DMS114 treated with DMSO at 0.1 percent for 48 hours (cell line): ENCODE data around the gene CR2.
A peak's percentile ranks its signal among the peaks of the same experiment; 100 is the strongest.
"Not testable (repeated sequence)": the region's sequence is repeated elsewhere in the genome, so short reads cannot be mapped to it uniquely, and the experiment has no call there.

Experiments used
- DNase-seq: peaks from one replicate; lab custom pipeline; 2025; ENCODE audit not compliant: unreplicated experiment; lab: John Stamatoyannopoulos, UW

Gene CR2

GRCh38 chr1:207444514-207445217, 9.5 kb upstream of the CR2 start:
- no peak for DNase-seq

DNA sequence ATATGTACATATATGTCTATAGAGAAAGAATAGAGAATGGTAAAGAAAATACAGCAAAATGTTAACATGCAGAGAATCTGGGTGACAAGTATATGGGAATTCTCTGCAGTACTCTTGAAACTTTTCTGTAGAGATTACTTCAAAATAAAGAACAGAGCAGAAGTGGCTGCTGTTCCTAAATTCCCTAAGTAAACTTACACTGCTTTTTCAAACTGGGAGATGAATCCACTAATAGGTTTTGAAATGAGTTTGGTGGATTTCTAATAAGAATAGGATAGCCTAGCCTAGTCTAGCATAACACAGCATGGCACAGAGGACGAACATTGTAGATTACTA, 450 bp upstream of the CR2 start:
- DNase-seq, result no peak

DNA sequence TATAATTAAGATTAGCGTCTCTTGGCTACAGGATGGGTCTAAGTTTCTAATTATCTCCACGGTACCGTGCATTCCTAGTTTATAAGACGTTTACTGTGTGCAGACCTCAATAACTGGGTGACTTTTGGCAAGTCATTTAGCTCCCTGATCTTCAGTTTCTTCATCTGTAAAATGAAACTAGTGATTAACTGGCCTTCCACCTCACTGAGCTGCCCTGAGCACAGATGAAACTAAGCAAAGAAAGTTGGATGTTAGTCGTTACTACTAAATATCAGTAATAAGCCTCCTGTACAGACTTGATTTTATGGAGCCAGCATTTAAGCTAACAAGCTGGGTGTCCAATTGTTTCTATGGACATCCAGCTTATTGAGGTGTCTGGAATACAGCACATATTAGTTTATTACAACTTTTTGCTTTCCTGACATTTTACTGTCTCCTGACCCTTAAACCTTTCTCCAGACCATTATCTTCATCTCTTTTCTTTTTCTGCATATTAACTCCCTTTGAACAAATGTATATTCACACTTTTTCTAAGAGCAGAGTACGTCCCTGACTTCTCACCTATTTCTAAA, 1.1 kb downstream of the CR2 start:
- no peak for DNase-seq

GRCh38 chr1:207458414-207458813, 4.3 kb downstream of the CR2 start:
- DNase-seq, result no peak

DNA sequence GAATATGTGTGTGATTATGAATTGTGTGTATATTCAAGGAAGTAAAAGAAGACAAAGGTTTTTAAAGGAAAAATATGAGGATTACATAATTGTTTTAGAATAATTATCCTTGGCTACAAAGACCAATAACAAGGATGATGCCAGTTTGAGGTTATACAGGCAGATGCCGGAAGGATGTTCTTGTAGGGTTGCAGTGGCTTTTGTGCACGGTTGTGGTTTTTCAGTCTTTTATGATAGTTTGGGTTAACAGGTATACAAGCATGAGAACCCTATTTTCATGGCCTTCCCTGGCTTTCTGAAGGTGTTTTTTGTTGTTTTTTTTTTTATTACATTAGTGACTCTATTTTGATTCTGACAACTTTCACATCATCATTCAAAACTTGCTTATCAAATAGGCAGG, 4.9 kb downstream of the CR2 start:
- no peak for DNase-seq

GRCh38 chr1:207461649-207462048, 7.5 kb downstream of the CR2 start:
- DNase-seq, result no peak

DNA sequence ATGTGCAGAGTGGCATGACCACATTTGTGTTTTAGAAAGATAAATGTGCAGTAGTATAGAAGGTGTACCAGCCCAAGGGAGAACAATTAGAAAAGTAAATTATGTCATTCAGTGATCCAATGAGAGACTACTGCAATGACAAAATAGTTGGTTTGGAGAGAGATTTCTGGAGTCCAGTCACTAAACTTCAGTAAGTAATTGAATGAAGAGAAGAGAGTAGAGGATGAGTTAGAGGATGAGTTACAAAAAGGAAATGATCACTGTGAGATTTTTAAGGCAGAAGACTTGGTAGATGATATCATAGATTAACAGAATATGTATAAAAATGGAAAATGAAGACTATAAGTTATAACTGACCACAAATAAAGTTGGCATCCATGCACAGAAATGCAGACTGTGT, 8.4 kb downstream of the CR2 start:
- no peak for DNase-seq

DNA sequence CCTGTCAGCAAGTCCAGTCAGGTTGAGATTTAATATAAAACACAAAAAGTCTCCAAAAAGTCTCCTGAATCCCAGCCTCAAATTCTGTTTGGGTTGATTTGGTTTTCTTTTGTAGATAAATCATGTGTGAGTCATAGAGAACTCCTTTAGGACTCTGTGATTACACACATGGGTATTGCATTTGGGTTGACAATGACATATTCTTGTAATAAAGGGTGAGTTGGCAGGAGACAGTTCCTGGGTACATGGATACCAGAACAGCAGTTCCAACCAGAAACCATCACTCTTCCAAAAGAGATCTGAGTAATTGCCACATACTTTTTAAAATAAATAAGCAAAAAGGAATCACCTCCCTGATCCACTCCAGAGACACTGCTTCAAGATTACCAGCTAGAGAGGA, 8.9 kb downstream of the CR2 start:
- no peak for DNase-seq

DNA sequence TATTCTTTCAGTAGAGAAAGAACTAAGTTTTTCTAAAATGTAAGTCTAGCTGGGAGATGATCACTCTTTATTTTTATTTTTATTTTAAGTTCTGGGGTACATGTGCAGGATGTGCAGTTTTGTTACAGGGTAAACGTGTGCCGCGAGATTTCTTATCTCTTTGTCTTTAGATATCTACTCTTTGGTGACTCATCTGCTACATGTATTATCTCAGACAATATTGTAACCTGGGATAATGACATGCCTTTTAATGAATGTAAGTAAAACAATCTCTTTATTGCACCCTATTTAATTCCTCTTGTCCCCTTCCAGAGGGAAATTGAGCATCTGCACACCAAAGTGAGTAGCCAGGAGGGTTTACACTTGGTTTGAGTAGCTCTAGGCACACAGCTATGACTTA, 9.4 kb downstream of the CR2 start:
- no peak for DNase-seq

DNA sequence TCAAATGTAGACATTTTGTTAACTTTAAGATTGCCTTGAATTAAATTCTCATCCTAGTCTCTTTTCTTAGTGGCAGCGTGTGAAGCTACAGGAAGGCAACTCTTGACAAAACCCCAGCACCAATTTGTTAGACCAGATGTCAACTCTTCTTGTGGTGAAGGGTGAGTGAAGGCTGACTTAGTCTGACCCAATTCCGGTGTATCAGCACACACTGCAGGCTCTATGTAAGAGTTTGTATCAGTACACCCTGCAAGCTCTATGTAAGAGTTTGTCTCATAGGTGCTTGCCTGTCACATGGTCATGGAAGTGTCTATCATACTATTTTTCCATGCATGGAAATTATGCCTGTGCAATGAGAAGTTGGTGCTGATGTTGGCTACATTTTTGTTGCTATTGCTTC, 16.8 kb downstream of the CR2 start:
- no peak for DNase-seq

DNA sequence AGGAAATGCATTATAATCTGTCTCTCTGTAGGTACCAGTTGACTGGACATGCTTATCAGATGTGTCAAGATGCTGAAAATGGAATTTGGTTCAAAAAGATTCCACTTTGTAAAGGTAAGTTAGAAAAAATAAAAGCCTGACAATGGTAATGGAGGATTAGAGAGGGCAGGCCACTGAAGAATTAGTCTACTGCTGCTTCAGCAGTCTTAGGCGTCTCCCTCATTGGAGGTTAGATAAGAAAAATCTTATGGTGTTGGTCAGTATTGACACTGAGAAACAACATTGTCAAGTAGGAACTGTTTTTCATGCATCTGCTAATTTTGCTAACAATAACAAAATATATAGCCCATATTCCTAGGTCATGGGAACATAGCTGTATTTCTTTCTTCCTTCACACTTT, 20.1 kb downstream of the CR2 start:
- DNase-seq, result no peak

GRCh38 chr1:207486198-207486597, 32.1 kb downstream of the CR2 start:
- no peak for DNase-seq

DNA sequence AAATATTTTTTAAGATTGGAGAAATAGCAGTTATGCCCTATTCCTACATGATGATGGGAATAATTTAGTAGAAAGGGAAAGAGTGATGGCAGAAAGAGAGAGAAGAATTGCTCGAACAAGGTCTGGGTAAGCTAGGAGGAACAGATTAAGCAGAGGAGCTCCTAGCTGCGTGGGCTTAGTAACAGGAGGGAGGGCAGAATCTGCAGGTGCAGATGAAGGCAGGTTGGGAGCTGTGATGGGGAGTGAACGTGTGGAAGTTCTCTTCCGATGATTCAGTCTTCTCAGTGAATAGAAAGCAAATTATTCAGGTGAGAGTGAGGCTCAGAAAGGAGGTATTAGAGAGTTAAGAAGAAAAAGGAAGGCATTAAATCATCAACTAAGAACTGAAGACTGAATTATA, 33.5 kb downstream of the CR2 start:
- DNase-seq, result no peak

GRCh38 chr1:207493212-207493611, 39.1 kb downstream of the CR2 start:
- no peak for DNase-seq

DNA sequence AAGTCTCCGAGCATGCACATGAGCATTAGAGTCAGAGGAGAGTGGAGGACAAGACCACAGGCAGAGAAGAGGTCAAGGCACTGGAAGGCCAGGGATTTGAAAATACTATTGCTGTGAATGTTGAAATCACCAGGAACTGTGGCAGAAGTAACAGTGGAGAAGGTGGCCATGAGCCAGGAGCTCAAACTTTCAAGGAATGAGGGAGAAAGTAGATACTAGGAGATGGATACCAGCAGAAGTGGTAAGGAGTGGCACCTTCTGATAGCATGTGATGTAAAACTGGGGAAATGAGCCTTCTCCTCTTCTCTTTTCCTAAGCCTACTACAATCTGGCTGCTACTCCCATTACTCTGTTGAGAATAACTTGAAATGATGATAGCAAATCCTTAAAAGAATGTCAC, 40.0 kb downstream of the CR2 start:
- DNase-seq, result no peak

DNA sequence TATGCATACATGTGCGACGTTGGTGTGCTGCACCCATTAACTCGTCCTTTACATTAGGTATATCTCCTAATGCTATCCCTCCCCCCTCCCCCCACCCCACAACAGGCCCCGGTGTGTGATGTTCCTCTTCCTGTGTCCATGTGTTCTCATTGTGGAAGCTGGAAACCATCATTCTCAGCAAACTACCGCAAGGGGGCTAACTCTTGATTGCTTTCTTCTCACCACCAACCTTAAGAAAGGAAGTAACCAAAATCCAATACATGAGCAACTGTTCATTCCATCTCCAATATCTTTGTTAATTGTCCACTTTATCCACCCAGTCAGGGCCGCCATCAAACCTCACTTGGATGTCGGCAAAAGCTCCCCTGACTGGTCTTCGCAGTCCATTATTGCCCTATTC, 41.2 kb downstream of the CR2 start:
- not testable (repeated sequence) for DNase-seq

- DNase-seq, result no peak
Measured at GRCh38 chr1:207495801-207496792, 42.0 kb downstream of the CR2 start, which contains the start of gene CR1. CR1 (plus strand) TSS chr1:207496157; CDS start chr1:207496268, 111 bp downstream.

DNA sequence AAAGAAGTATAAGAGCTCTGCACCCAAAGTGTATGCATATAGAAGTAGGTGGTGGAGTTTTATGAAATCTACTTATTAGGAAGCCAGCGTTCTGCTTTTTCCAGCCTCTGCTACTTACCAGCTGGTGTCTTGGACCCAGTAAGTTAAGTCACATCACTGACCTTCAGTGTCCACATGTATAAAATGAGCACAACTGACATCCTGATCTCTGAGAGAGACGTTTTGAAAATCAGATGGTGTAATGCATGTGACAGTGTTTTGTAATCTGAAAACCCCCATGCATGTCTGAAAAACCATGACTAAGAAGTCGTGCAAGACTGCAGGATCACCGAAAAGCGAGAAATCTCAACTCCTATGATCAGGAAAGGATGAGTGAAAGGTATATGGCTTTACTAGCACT, 43.8 kb downstream of the CR2 start:
- DNase-seq, result no peak

DNA sequence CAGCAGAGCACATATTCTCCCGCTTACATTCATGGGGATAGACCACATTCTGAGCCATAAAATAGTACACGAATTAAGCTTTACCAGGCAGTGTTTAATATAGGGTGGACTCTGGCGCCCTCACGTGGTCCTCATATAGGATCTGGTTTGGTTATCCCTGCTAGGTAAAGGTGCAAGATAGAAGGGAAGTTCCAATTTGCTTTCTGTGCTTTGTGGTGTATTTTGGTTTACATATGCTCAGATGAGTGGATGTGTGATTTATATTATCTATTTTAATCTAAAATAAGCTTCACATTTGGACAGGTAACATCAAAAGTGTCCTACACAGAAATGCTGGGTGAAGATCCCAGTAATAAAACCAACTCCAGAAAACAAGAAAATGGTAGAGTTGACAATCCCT, 45.4 kb downstream of the CR2 start:
- peak; percentile 61 for DNase-seq

- DNase-seq, result no peak
Measured at GRCh38 chr1:207500306-207500705, 46.2 kb downstream of the CR2 start.

DNA sequence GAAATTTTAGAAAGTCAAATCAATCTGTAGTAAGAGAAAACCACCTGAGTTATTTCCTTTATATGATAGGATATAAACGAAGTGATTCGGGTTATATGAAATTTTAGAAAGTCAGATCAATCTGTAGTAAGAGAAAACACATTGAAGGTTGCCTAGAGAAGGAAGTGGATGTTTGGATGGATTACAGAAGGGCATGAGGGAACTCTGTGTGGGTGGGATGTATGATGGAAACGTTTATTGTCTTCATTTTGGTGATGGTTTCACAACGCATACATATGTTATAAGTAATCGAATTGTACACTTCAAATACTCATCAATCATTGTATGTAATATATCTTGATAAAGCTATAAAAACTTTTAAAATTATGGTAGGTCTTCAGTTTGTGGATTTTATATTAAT, 46.9 kb downstream of the CR2 start:
- no peak for DNase-seq

GRCh38 chr1:207502726-207503125, 48.6 kb downstream of the CR2 start:
- no peak for DNase-seq
